Muscle layer of colon (tissue), 2 donors: ENCODE data around the gene OR1A1.
"Not testable (repeated sequence)": the region's sequence is repeated elsewhere in the genome, so short reads cannot be mapped to it uniquely, and the experiment has no call there.

Source experiments
- H3K27ac ChIP-seq: one replicate; pipeline ENCODE4 v1.7.0; 2013; ENCODE audit warnings: low read depth, mild to moderate bottlenecking, low read length, moderate library complexity
- H3K27me3 ChIP-seq, 2 donors: one replicate each; pipeline ENCODE4 v1.7.0; 2013; ENCODE audit warnings: low read length in 2 of 2, mild to moderate bottlenecking in 2 of 2; ENCODE audit not compliant: insufficient read depth in 2 of 2, control insufficient read depth in 1 of 2
- H3K36me3 ChIP-seq: one replicate; pipeline ENCODE4 v1.7.0; 2013; ENCODE audit warnings: mild to moderate bottlenecking, low read length; ENCODE audit not compliant: insufficient read depth
- H3K4me1 ChIP-seq: one replicate; pipeline ENCODE4 v1.7.0; 2013; ENCODE audit warnings: mild to moderate bottlenecking, low read length; ENCODE audit not compliant: insufficient read depth
- H3K4me3 ChIP-seq, 2 donors: one replicate each; pipeline ENCODE4 v1.7.0; 2013; ENCODE audit warnings: low read length in 2 of 2, low read depth in 1 of 2, mild to moderate bottlenecking in 1 of 2, moderate library complexity in 1 of 2
- H3K9ac ChIP-seq: one replicate; pipeline ENCODE4 v1.7.0; 2013; ENCODE audit warnings: low read length
- H3K9me3 ChIP-seq: one replicate; pipeline ENCODE4 v1.7.0; 2013; ENCODE audit warnings: mild to moderate bottlenecking, low read length
- donor health status: abdominal sarcoma.
- donor health status: Adenocarcinoma of cecum.

OR1A1 gene

GRCh38 chr17:3238685-3239084, 31.2 kb downstream of the OR1A1 start:
- H3K27ac ChIP-seq, H3K27me3 ChIP-seq, H3K9me3 ChIP-seq, H3K9ac ChIP-seq, H3K36me3 ChIP-seq, H3K4me3 ChIP-seq, H3K4me1 ChIP-seq: not testable (repeated sequence)

GRCh38 chr17:3241044-3241443, 33.6 kb downstream of the OR1A1 start:
- not testable (repeated sequence) for H3K36me3 ChIP-seq, H3K9ac ChIP-seq, H3K27ac ChIP-seq, H3K9me3 ChIP-seq, H3K27me3 ChIP-seq, H3K4me3 ChIP-seq, H3K4me1 ChIP-seq

- H3K36me3 ChIP-seq, H3K9me3 ChIP-seq, H3K4me3 ChIP-seq, H3K27ac ChIP-seq, H3K27me3 ChIP-seq, H3K9ac ChIP-seq, H3K4me1 ChIP-seq: not testable (repeated sequence)
Observed at GRCh38 chr17:3244841-3245240, 37.4 kb downstream of the OR1A1 start.

- H3K4me3 ChIP-seq, H3K9ac ChIP-seq, H3K27ac ChIP-seq, H3K36me3 ChIP-seq, H3K9me3 ChIP-seq, H3K4me1 ChIP-seq, H3K27me3 ChIP-seq: not testable (repeated sequence)
Observed at GRCh38 chr17:3249013-3249412, 41.5 kb downstream of the OR1A1 start.

GRCh38 chr17:3256575-3256974, 49.1 kb downstream of the OR1A1 start:
- H3K36me3 ChIP-seq, result no peaks in the 10 kb centered on the region
- H3K4me1 ChIP-seq, result no peaks in the 10 kb centered on the region
- no peak overlapping the region for H3K27ac ChIP-seq
- no peak overlapping the region for H3K4me3 ChIP-seq
- no peaks in the 10 kb centered on the region for H3K9me3 ChIP-seq
- no peaks in the 10 kb centered on the region for H3K27me3 ChIP-seq
- H3K9ac ChIP-seq, result no peak overlapping the region

GRCh38 chr17:3260163-3260562, 52.7 kb downstream of the OR1A1 start:
- Histone ChIP-seq H3K4me3 (no peak overlapping the region), H3K9me3 (no peaks in the 10 kb centered on the region), H3K9ac (no peak overlapping the region), H3K27me3 (no peaks in the 10 kb centered on the region), H3K36me3 (no peaks in the 10 kb centered on the region), H3K27ac (no peak overlapping the region), H3K4me1 (no peaks in the 10 kb centered on the region)

- Histone ChIP-seq H3K4me1 (no peaks in the 10 kb centered on the region), H3K27ac (no peak overlapping the region), H3K9me3 (no peaks in the 10 kb centered on the region), H3K9ac (no peak overlapping the region), H3K36me3 (no peaks in the 10 kb centered on the region), H3K4me3 (no peak overlapping the region), H3K27me3 (no peaks in the 10 kb centered on the region)
Observed at GRCh38 chr17:3260600-3260999, 53.1 kb downstream of the OR1A1 start.
